Esophagus squamous epithelium (tissue), 5 donors: ENCODE data around the gene PREP. TPM values are rescaled to one million over a fixed set of nuclear protein-coding genes. Genes with fewer than 3 reads are reported as not detected.
A peak's percentile ranks its signal among the peaks of the same experiment; 100 is the strongest.

ENCODE experiments used
- DNase-seq: peaks from one replicate; lab custom pipeline; 2025; lab: John Stamatoyannopoulos, UW
- H3K27ac ChIP-seq, 4 donors: fragments of 200-600 bp; sonication (generic); one replicate each; pipeline ENCODE4 v1.5.1; 2016 to 2019; ENCODE audit warnings: mild to moderate bottlenecking in 1 of 4
- H3K27me3 ChIP-seq, 4 donors: fragments of 200-600 bp; sonication (generic); 1 replicate in 3 of 4; 2 replicates in 1 of 4; pipeline versions ENCODE4 v1.5.1 to v1.6.0; 2017 to 2021; ENCODE audit warnings: antibody characterized with exemption in 1 of 4
- H3K36me3 ChIP-seq, 3 donors: fragments of 200-600 bp; sonication (generic); one replicate each; pipeline ENCODE4 v1.5.1; 2016 to 2019
- H3K4me1 ChIP-seq, 3 donors: fragments of 200-600 bp; sonication (generic); one replicate each; pipeline ENCODE4 v1.5.1; 2017 to 2019
- H3K4me3 ChIP-seq, 4 donors: fragments of 200-600 bp; sonication (generic); 1 replicate in 3 of 4; 2 replicates in 1 of 4; pipeline ENCODE4 v1.5.1; 2016 to 2019; ENCODE audit warnings: mild to moderate bottlenecking in 2 of 4, moderate library complexity in 1 of 4
- H3K9me3 ChIP-seq, 3 donors: fragments of 200-600 bp; sonication (generic); one replicate each; pipeline ENCODE4 v1.5.1; 2016 to 2019
- CTCF ChIP-seq, 6 experiments: fragments of 450-650 bp in 4 of 6; fragments of 200-600 bp in 2 of 6; sonication (generic) in 2 of 6; IDR thresholded peaks; one replicate each; pipeline ENCODE4 v1.5.1; 2016 to 2019; ENCODE audit warnings: antibody characterized with exemption in 6 of 6, mild to moderate bottlenecking in 4 of 6, moderate library complexity in 4 of 6
- POLR2A ChIP-seq, 4 donors: fragments of 450-650 bp; IDR thresholded peaks; one replicate each; pipeline ENCODE4 v1.6.1; 2017; ENCODE audit warnings: antibody characterized with exemption in 4 of 4, mild to moderate bottlenecking in 4 of 4, moderate library complexity in 3 of 4
- WGBS, 2 donors: methylation state at CpG; one replicate each; pipeline ENCODE4 v1.1.5; 2018; 5-methylcytosine and 5-hydroxymethylcytosine counted together
- intact Hi-C: fragments of 100-400 bp; cut with DNase I; formaldehyde crosslinking; loops from one replicate; pipeline ENCODE4 v1.15.0; 2022
- total RNA-seq, 4 donors: library from RNA; depleted of rRNA; stranded (reverse); fragments of >200 nt; gene quantifications; one replicate each; pipeline ENCODE4 v1.1.0, GENCODE V29; 2016
- donor health status: DM: yes; HTN: yes; CAD: no.

The PREP gene
- total RNA-seq, 4 donors from 2014 or later, result 11.9 to 28.0 (median 19.6) TPM

- TF ChIP-seq POLR2A (IDR thresholded peaks at IDR 0.05), result no peak
- peaks cover 0 to 43% (median 0%) of the 10 kb centered on the region in 3 donors for H3K4me1 ChIP-seq
- no peaks in the 10 kb centered on the region for H3K9me3 ChIP-seq
- H3K27me3 ChIP-seq, result no peaks in the 10 kb centered on the region
- H3K27ac ChIP-seq, result no peak overlapping the region
- intact Hi-C loops, result no loop called here
- 79 to 84% methylated on average over 9 of the region's 9 CpGs for WGBS, 2 donors
- H3K36me3 ChIP-seq, result peaks cover 4 to 73% (median 6%) of the 10 kb centered on the region in 3 donors
- H3K4me3 ChIP-seq, result no peak overlapping the region
- DNase-seq, result no peak
Observed at GRCh38 chr6:105326833-105327770, 75.8 kb downstream of the PREP start.

- no peak for DNase-seq
- WGBS, 2 donors, result 26 to 32% methylated on average over 2 of the region's 2 CpGs
- no peak overlapping the region for H3K4me3 ChIP-seq
- no peak for TF ChIP-seq CTCF (IDR thresholded peaks at IDR 0.05)
- TF ChIP-seq POLR2A (IDR thresholded peaks at IDR 0.05), result no peak
- peaks cover 0 to 52% (median 0%) of the 10 kb centered on the region in 3 donors for H3K4me1 ChIP-seq
- peaks cover 0 to 74% (median 6%) of the 10 kb centered on the region in 3 donors for H3K36me3 ChIP-seq
- H3K27me3 ChIP-seq, result no peaks in the 10 kb centered on the region
- H3K9me3 ChIP-seq, result no peaks in the 10 kb centered on the region
- no peak overlapping the region for H3K27ac ChIP-seq
- intact Hi-C loops, result no loop called here
Observed at GRCh38 chr6:105326216-105326615, 76.7 kb downstream of the PREP start.

- intact Hi-C loops, result no loop called here
- TF ChIP-seq CTCF (IDR thresholded peaks at IDR 0.05) (no peak), POLR2A (IDR thresholded peaks at IDR 0.05) (no peak)
- DNase-seq, result no peak
Observed at GRCh38 chr6:105324386-105324950, 78.4 kb downstream of the PREP start.

GRCh38 chr6:105322499-105323225 lies 80.2 kb downstream of the PREP start:
- WGBS, 2 donors, result 47 to 66% methylated on average over 3 of the region's 3 CpGs
- H3K9me3 ChIP-seq, result no peaks in the 10 kb centered on the region
- intact Hi-C loops, result no loop called here
- TF ChIP-seq CTCF (IDR thresholded peaks at IDR 0.05) (no peak), POLR2A (IDR thresholded peaks at IDR 0.05) (no peak)
- H3K36me3 ChIP-seq, result peaks cover 0 to 55% (median 0%) of the 10 kb centered on the region in 3 donors
- H3K27me3 ChIP-seq, result no peaks in the 10 kb centered on the region
- peaks cover 0 to 82% (median 0%) of the 10 kb centered on the region in 3 donors for H3K4me1 ChIP-seq
- H3K4me3 ChIP-seq, result no peak overlapping the region
- peak overlapping the region in 1 of 4 donors; percentile 33 for H3K27ac ChIP-seq
- no peak for DNase-seq

More at GRCh38 chr6:105324386-105324950, 78.4 kb downstream of the PREP start:
- Histone ChIP-seq H3K4me3 (no peak overlapping the region), H3K27ac (no peak overlapping the region), H3K27me3 (no peaks in the 10 kb centered on the region), H3K9me3 (no peaks in the 10 kb centered on the region), H3K4me1 (peaks cover 0 to 64% (median 0%) of the 10 kb centered on the region in 3 donors), H3K36me3 (peaks cover 0 to 70% (median 6%) of the 10 kb centered on the region in 3 donors)
- 72 to 73% methylated on average over 9 of the region's 9 CpGs for WGBS, 2 donors

- no peak overlapping the region for H3K27ac ChIP-seq
- H3K4me3 ChIP-seq, result no peak overlapping the region
- no peak for DNase-seq
- 95% methylated on average over 2 of the region's 2 CpGs; no CpG with 5 or more reads in 1 of the 2 donors for WGBS, 2 donors
- intact Hi-C loops, result no loop called here
- no peaks in the 10 kb centered on the region for H3K27me3 ChIP-seq
- H3K36me3 ChIP-seq, result peaks cover 0 to 46% (median 0%) of the 10 kb centered on the region in 3 donors
- no peaks in the 10 kb centered on the region for H3K9me3 ChIP-seq
- H3K4me1 ChIP-seq, result peaks cover 0 to 81% (median 0%) of the 10 kb centered on the region in 3 donors
- TF ChIP-seq POLR2A (IDR thresholded peaks at IDR 0.05) (no peak), CTCF (IDR thresholded peaks at IDR 0.05) (no peak)
Observed at GRCh38 chr6:105321728-105322127, 81.2 kb downstream of the PREP start.
